Aorta (tissue), 5 donors: ENCODE measurements around the gene NCS1. TPM values are rescaled to one million over a fixed set of nuclear protein-coding genes. Genes with fewer than 3 reads are reported as not detected.

Source experiments
- ATAC-seq: fragments of 200-7000 bp; cut with Tn5 transposase; one replicate; pipeline ENCODE4 v1.9.1; 2022; ENCODE audit warnings: moderate library complexity; ENCODE audit not compliant: low FRiP score
- DNase-seq, 2 donors: peaks; one replicate each; pipeline ENCODE4 v3.0.0-alpha.2; 2020
- H3K27ac ChIP-seq, 2 donors: one replicate each; pipeline ENCODE4 v1.5.1; 2013; ENCODE audit warnings: low read length in 2 of 2, mild to moderate bottlenecking in 2 of 2, moderate library complexity in 2 of 2, control low read depth in 1 of 2, inconsistent platforms in 1 of 2, low read depth in 1 of 2
- H3K27me3 ChIP-seq, 2 donors: one replicate each; pipeline ENCODE4 v1.6.1; 2013; ENCODE audit warnings: control low read depth in 1 of 2, low read length in 1 of 2, mild to moderate bottlenecking in 1 of 2, moderate library complexity in 1 of 2; ENCODE audit not compliant: insufficient read depth in 2 of 2, control insufficient read depth in 1 of 2
- H3K36me3 ChIP-seq, 2 donors: one replicate each; pipeline ENCODE4 v1.6.1; 2013; ENCODE audit warnings: control low read depth in 1 of 2, low read length in 1 of 2, mild to moderate bottlenecking in 1 of 2; ENCODE audit not compliant: insufficient read depth in 2 of 2, control insufficient read depth in 1 of 2
- H3K4me1 ChIP-seq, 2 donors: one replicate each; pipeline ENCODE4 v1.6.1; 2013; ENCODE audit warnings: low read length in 2 of 2, control low read depth in 1 of 2, mild to moderate bottlenecking in 1 of 2, moderate library complexity in 1 of 2; ENCODE audit not compliant: insufficient read depth in 2 of 2, control insufficient read depth in 1 of 2
- H3K4me3 ChIP-seq, 2 donors: one replicate each; pipeline ENCODE4 v1.5.1; 2013; ENCODE audit warnings: low read length in 2 of 2, control low read depth in 1 of 2, mild to moderate bottlenecking in 1 of 2
- H3K9me3 ChIP-seq: one replicate; pipeline ENCODE4 v1.6.1; 2013; ENCODE audit warnings: mild to moderate bottlenecking, low read length; ENCODE audit not compliant: control insufficient read depth
- WGBS, 2 donors: extraction: QIAGEN DNeasy Blood & Tissue Kit; methylation state at CpG; one replicate each; pipeline ENCODE4 v1.1.7; 2013; 5-methylcytosine and 5-hydroxymethylcytosine counted together
- intact Hi-C, 2 donors: fragments of 100-400 bp; cut with DNase I; formaldehyde crosslinking; loops; one replicate each; pipeline versions ENCODE4 v1.14.2 to v1.15.0; 2022
- polyA plus RNA-seq, 2 donors: library from polyadenylated mRNA; stranded (reverse); fragments of 200-250 nt; gene quantifications; one replicate each; pipeline ENCODE4 v1.2.3, GENCODE V29; 2013
- total RNA-seq, 2 donors: library from RNA; stranded (reverse); fragmentation: NEBNext Ultra II Directional; extraction: Animal tissue kit (Norgen Biotek cat#: 25700); gene quantifications; one replicate each; pipeline ENCODE4 v1.2.1, GENCODE V29; 2021
- donor health status: healthy with polysubstance abuse.
- donor health status: Bipolar disorder and iron deficiency.
- donor health status: DM: no; HTN: no; CAD: no.
- donor health status: DM: no; HTN: no; CAD: no.
- donor health status: DM: yes; HTN: yes; CAD: no.

Gene NCS1
- total and polyA plus RNA-seq, 4 donors: 21.3 to 171 (median 47.4) TPM

- intact Hi-C loops: no loop called here
- DNase-seq: no peak
- Histone ChIP-seq H3K9me3 (no peaks in the 10 kb centered on the region), H3K4me3 (no peak overlapping the region), H3K36me3 (no peaks in the 10 kb centered on the region), H3K27ac (no peak overlapping the region), H3K27me3 (no peaks in the 10 kb centered on the region), H3K4me1 (no peaks in the 10 kb centered on the region)
- ATAC-seq: no peak
- 68 to 70% methylated on average over 24 of the region's 24 CpGs for WGBS, 2 donors
These were observed 28.8 kb upstream of the NCS1 start for GRCh38 chr9:130143279-130143893.

- Histone ChIP-seq H3K4me3 (no peak overlapping the region), H3K4me1 (no peaks in the 10 kb centered on the region), H3K27me3 (no peaks in the 10 kb centered on the region), H3K27ac (no peak overlapping the region), H3K36me3 (no peaks in the 10 kb centered on the region), H3K9me3 (no peaks in the 10 kb centered on the region)
- ATAC-seq: peak; percentile 60
- DNase-seq: peak in 1 of 2 donors; percentile 69
- WGBS, 2 donors: 6 to 7% methylated on average over 14 of the region's 14 CpGs
- intact Hi-C loops: no loop called here
These were observed 28.2 kb upstream of the NCS1 start for GRCh38 chr9:130143958-130144366.

- no peak overlapping the region for H3K27ac ChIP-seq
- H3K4me1 ChIP-seq: no peaks in the 10 kb centered on the region
- ATAC-seq (no peak), DNase-seq (no peak)
- H3K9me3 ChIP-seq: no peaks in the 10 kb centered on the region
- intact Hi-C loops: no loop called here
- H3K36me3 ChIP-seq: no peaks in the 10 kb centered on the region
- 19 to 24% methylated on average over 5 of the region's 5 CpGs for WGBS, 2 donors
- H3K27me3 ChIP-seq: no peaks in the 10 kb centered on the region
- no peak overlapping the region for H3K4me3 ChIP-seq
These were observed 27.5 kb upstream of the NCS1 start for GRCh38 chr9:130144703-130145102.

- no peaks in the 10 kb centered on the region for H3K36me3 ChIP-seq
- no peaks in the 10 kb centered on the region for H3K27me3 ChIP-seq
- H3K27ac ChIP-seq: no peak overlapping the region
- no peaks in the 10 kb centered on the region for H3K9me3 ChIP-seq
- H3K4me3 ChIP-seq: no peak overlapping the region
- ATAC-seq (no peak), DNase-seq (no peak)
- intact Hi-C loops: no loop called here
- H3K4me1 ChIP-seq: no peaks in the 10 kb centered on the region
- 74 to 78% methylated on average over 1 of the region's 1 CpG for WGBS, 2 donors
These were observed 26.5 kb upstream of the NCS1 start for GRCh38 chr9:130145658-130146057.

- no peak overlapping the region for H3K4me3 ChIP-seq
- ATAC-seq (no peak), DNase-seq (no peak)
- intact Hi-C loops: no loop called here
- H3K4me1 ChIP-seq: no peaks in the 10 kb centered on the region
- no peaks in the 10 kb centered on the region for H3K27me3 ChIP-seq
- H3K36me3 ChIP-seq: no peaks in the 10 kb centered on the region
- no peaks in the 10 kb centered on the region for H3K9me3 ChIP-seq
- H3K27ac ChIP-seq: no peak overlapping the region
- WGBS, 2 donors: 42 to 59% methylated on average over 5 of the region's 5 CpGs
These were observed 25.0 kb upstream of the NCS1 start for GRCh38 chr9:130147198-130147597.

GRCh38 chr9:130147910-130148309 is 24.3 kb upstream of the NCS1 start:
- 94 to 99% methylated on average over 3 of the region's 3 CpGs for whole genome bisulfite sequencing, 2 donors
- no peak overlapping the region for H3K27ac ChIP-seq
- no peaks in the 10 kb centered on the region for H3K36me3 ChIP-seq
- H3K9me3 ChIP-seq: no peaks in the 10 kb centered on the region
- intact Hi-C loops: no loop called here
- ATAC-seq (no peak), DNase-seq (no peak)
- no peaks in the 10 kb centered on the region for H3K27me3 ChIP-seq
- H3K4me3 ChIP-seq: no peak overlapping the region
- H3K4me1 ChIP-seq: no peaks in the 10 kb centered on the region

- no peaks in the 10 kb centered on the region for H3K4me1 ChIP-seq
- ATAC-seq (no peak), DNase-seq (no peak)
- no peaks in the 10 kb centered on the region for H3K9me3 ChIP-seq
- H3K36me3 ChIP-seq: no peaks in the 10 kb centered on the region
- WGBS, 2 donors: 90 to 92% methylated on average over 5 of the region's 5 CpGs
- no peak overlapping the region for H3K27ac ChIP-seq
- H3K4me3 ChIP-seq: no peak overlapping the region
- no peaks in the 10 kb centered on the region for H3K27me3 ChIP-seq
- intact Hi-C loops: no loop called here
These were observed 23.2 kb upstream of the NCS1 start for GRCh38 chr9:130149031-130149430.

GRCh38 chr9:130149654-130150286 is 22.4 kb upstream of the NCS1 start:
- H3K27me3 ChIP-seq: no peaks in the 10 kb centered on the region
- H3K4me1 ChIP-seq: no peaks in the 10 kb centered on the region
- intact Hi-C loops: loop anchor here in 1 of 2 donors (5.0 kb wide), 1 partner anchor 32 kb away; no protein-coding TSS in a partner anchor
- no peak for ATAC-seq
- H3K9me3 ChIP-seq: no peaks in the 10 kb centered on the region
- H3K4me3 ChIP-seq: no peak overlapping the region
- WGBS, 2 donors: 86 to 92% methylated on average over 5 of the region's 5 CpGs
- no peak overlapping the region for H3K27ac ChIP-seq
- no peak for DNase-seq
- no peaks in the 10 kb centered on the region for H3K36me3 ChIP-seq

- intact Hi-C loops: loop anchor here in 1 of 2 donors (5.0 kb wide), 1 partner anchor 34 kb away; no protein-coding TSS in a partner anchor
- no peaks in the 10 kb centered on the region for H3K4me1 ChIP-seq
- 79 to 81% methylated on average over 14 of the region's 14 CpGs for WGBS, 2 donors
- H3K9me3 ChIP-seq: no peaks in the 10 kb centered on the region
- no peaks in the 10 kb centered on the region for H3K36me3 ChIP-seq
- H3K27me3 ChIP-seq: no peaks in the 10 kb centered on the region
- no peak for ATAC-seq
- no peak overlapping the region for H3K4me3 ChIP-seq
- no peak overlapping the region for H3K27ac ChIP-seq
- no peak for DNase-seq
These were observed 21.3 kb upstream of the NCS1 start for GRCh38 chr9:130150779-130151382.
